ENCODE measurements around the gene COX14. TPM values are rescaled to one million over a fixed set of nuclear protein-coding genes. Genes with fewer than 3 reads are reported as not detected.

COX14 gene
- total RNA-seq, 1 experiment from 2014 or later: 31.9 TPM

GRCh38 chr12:50127546-50127945, 15.5 kb downstream of the COX14 start:
- no peak for TF ChIP-seq CTCF (conservative IDR thresholded peaks at IDR 0.05)
- H4K20me1 ChIP-seq (ENCODE audit: control insufficient read depth, insufficient read depth, insufficient read length): no peaks in the 10 kb centered on the region
- H3K18ac ChIP-seq (ENCODE audit: insufficient read length, low read depth, low read length): no peak overlapping the region
- no peaks in the 10 kb centered on the region for H3K79me1 ChIP-seq (ENCODE audit: insufficient read depth, low read depth, low read length, poor library complexity, severe bottlenecking)
- H3K4me2 ChIP-seq (ENCODE audit: insufficient read depth, insufficient read length, low read length): no peak overlapping the region
- H2BK5ac ChIP-seq (ENCODE audit: insufficient read length, low read length): no peak overlapping the region
- H3K27ac ChIP-seq (ENCODE audit: insufficient read length, low read depth, low read length): no peak overlapping the region
- H2BK20ac ChIP-seq (ENCODE audit: low read depth, low read length, poor library complexity, severe bottlenecking): no peak overlapping the region
- H3K27me3 ChIP-seq (ENCODE audit: insufficient read depth, low read length): no peaks in the 10 kb centered on the region
- no peak overlapping the region for H3K23ac ChIP-seq (ENCODE audit: insufficient read length, low read depth, low read length)
- H2AFZ ChIP-seq (ENCODE audit: low read length): no peak overlapping the region
- H3K27ac Mint-ChIP-seq: no peak overlapping the region
- no peaks in the 10 kb centered on the region for H3K9me3 ChIP-seq (ENCODE audit: control insufficient read depth, low read depth, low read length)
- no peaks in the 10 kb centered on the region for H3K27me3 Mint-ChIP-seq (ENCODE audit: low read depth)
- no peak overlapping the region for H2BK120ac ChIP-seq (ENCODE audit: low read depth, low read length, poor library complexity, severe bottlenecking)
- no peak overlapping the region for H4K8ac ChIP-seq (replicated peaks; ENCODE audit: insufficient read length, low read depth, low read length)
- H3K36me3 Mint-ChIP-seq (ENCODE audit: insufficient read depth in 1 of 3, low read depth in 3 of 3): peaks cover 11 to 56% (median 23%) of the 10 kb centered on the region in 3 experiments; a peak in 6 of 7 replicates
- no peaks in the 10 kb centered on the region for H3K9me3 Mint-ChIP-seq
- H3K4me1 Mint-ChIP-seq: no peaks in the 10 kb centered on the region
- H4K91ac ChIP-seq (ENCODE audit: insufficient read length, low read depth, low read length): no peak overlapping the region
- H2BK12ac ChIP-seq (ENCODE audit: insufficient read length, low read depth, low read length): no peak overlapping the region
- no peak overlapping the region for H4K5ac ChIP-seq (ENCODE audit: insufficient read length, low read depth, low read length)
- no peak for DNase-seq
- no peaks in the 10 kb centered on the region for H3K23me2 ChIP-seq (ENCODE audit: insufficient read length, low read depth, low read length, poor library complexity, severe bottlenecking)
- H3K9ac ChIP-seq (ENCODE audit: extremely low read depth, insufficient read length, low read length): no peak overlapping the region
- H3K4ac ChIP-seq (ENCODE audit: low read depth, low read length): no peak overlapping the region
- no peak overlapping the region for H2AK5ac ChIP-seq (ENCODE audit: insufficient read length, low read length)
- H2BK15ac ChIP-seq (ENCODE audit: low read depth, low read length): no peak overlapping the region
- no peaks in the 10 kb centered on the region for H3K79me2 ChIP-seq (ENCODE audit: insufficient read depth, low read length)
- no peak overlapping the region for H3K4me3 Mint-ChIP-seq
- H3K14ac ChIP-seq (ENCODE audit: insufficient read depth, low read length): no peak overlapping the region
- H3T11ph ChIP-seq (ENCODE audit: low read length): no peak overlapping the region
- H3K4me1 ChIP-seq (ENCODE audit: insufficient read depth, low read length): no peaks in the 10 kb centered on the region
- H3K56ac ChIP-seq (ENCODE audit: insufficient read length, low read depth, low read length): no peak overlapping the region
- no CpG with 5 or more reads among the region's 2 CpGs for WGBS (ENCODE audit: extremely low coverage, insufficient read length, low lambda C conversion rate)

Data from H9 (cell line).